UCSD-AML1 (cell line): ENCODE measurements around the gene SDC3.

Source experiments
- DNase-seq: peaks from one replicate; lab custom pipeline; 2025; ENCODE audit not compliant: unreplicated experiment; lab: John Stamatoyannopoulos, UW

SDC3 gene

GRCh38 chr1:30890502-30891226, 17.9 kb downstream of the SDC3 start:
- no peak for DNase-seq

- no peak for DNase-seq
Measured at GRCh38 chr1:30889511-30889910, 19.0 kb downstream of the SDC3 start.

GRCh38 chr1:30888975-30889374, 19.6 kb downstream of the SDC3 start:
- DNase-seq: no peak

- no peak for DNase-seq
Measured at GRCh38 chr1:30888391-30888790, 20.2 kb downstream of the SDC3 start.

- no peak for DNase-seq
Measured at GRCh38 chr1:30887485-30888315, 20.9 kb downstream of the SDC3 start.

- DNase-seq: no peak
Measured at GRCh38 chr1:30886710-30887428, 21.7 kb downstream of the SDC3 start.

- DNase-seq: no peak
Measured at GRCh38 chr1:30885570-30886522, 22.7 kb downstream of the SDC3 start.

- DNase-seq: no peak
Measured at GRCh38 chr1:30884723-30885122, 23.8 kb downstream of the SDC3 start.

GRCh38 chr1:30883389-30884172, 25.0 kb downstream of the SDC3 start:
- no peak for DNase-seq

GRCh38 chr1:30882678-30883388, 25.7 kb downstream of the SDC3 start:
- no peak for DNase-seq

- DNase-seq: peak; percentile 32
Measured at GRCh38 chr1:30881319-30882181, 27.0 kb downstream of the SDC3 start.

GRCh38 chr1:30880678-30881318, 27.8 kb downstream of the SDC3 start:
- no peak for DNase-seq

- DNase-seq: no peak
Measured at GRCh38 chr1:30879940-30880677, 28.4 kb downstream of the SDC3 start.

- no peak for DNase-seq
Measured at GRCh38 chr1:30879126-30879786, 29.3 kb downstream of the SDC3 start.

- DNase-seq: no peak
Measured at GRCh38 chr1:30878559-30878958, 30.0 kb downstream of the SDC3 start.

GRCh38 chr1:30878016-30878415, 30.5 kb downstream of the SDC3 start:
- DNase-seq: no peak
